ENCODE measurements around the gene PLXDC1.

DNA sequence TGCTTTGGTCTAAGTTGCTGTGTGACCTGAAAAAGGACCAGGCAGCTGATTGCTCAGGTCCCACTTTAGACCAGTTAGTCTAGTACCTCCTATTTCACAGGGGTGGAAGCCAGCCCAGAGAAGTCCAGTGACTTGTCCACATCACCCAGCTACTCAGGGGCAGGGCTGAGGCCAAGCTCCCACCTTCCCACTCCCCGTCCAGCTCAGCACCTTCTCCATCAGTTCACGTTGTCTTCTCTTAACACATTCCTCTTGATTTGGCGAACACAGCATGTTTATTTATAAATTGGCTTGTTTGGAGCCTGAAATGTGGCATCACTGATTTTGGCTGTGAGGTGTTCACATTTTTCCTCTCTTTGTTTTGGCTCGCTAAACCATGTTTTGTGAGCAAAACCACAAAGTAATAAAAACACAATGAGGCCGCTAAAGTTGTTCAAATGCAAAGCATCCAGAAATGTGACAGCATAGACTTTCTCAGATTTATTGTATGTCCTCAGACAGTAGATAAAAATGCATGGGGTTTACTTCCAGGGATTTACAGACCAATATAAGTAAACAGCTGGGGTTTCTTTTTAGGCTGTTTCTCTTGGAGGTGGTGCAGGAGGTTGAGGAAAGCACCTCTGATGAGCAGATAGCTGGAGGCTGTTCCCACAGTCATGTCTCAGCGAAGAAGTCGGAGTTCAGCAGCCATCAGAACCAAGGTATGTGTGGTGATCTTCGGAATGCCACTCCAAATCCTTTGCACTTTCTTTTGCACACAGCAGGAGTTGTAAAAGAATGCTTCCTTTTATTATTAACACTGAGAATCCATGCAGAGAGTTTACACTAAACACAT, 88.4 kb downstream of the PLXDC1 start:
- TF ChIP-seq, protein P1, sequence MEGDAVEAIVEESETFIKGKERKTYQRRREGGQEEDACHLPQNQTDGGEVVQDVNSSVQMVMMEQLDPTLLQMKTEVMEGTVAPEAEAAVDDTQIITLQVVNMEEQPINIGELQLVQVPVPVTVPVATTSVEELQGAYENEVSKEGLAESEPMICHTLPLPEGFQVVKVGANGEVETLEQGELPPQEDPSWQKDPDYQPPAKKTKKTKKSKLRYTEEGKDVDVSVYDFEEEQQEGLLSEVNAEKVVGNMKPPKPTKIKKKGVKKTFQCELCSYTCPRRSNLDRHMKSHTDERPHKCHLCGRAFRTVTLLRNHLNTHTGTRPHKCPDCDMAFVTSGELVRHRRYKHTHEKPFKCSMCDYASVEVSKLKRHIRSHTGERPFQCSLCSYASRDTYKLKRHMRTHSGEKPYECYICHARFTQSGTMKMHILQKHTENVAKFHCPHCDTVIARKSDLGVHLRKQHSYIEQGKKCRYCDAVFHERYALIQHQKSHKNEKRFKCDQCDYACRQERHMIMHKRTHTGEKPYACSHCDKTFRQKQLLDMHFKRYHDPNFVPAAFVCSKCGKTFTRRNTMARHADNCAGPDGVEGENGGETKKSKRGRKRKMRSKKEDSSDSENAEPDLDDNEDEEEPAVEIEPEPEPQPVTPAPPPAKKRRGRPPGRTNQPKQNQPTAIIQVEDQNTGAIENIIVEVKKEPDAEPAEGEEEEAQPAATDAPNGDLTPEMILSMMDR (IDR thresholded peaks at IDR 0.05): no peak
- no peak for TF ChIP-seq POLR2A (IDR thresholded peaks at IDR 0.05)

All from adrenal gland (tissue), 5 donors.